HEK293 (cell line): ENCODE results near the gene CAB39.

Experiments used
- FEZF1 ChIP-seq: fragments of 450-650 bp; formaldehyde crosslinking; IDR thresholded peaks from 2 replicates; pipeline ENCODE4 v1.5.1; 2016; ENCODE audit warnings: missing biosample characterization, missing genetic modification characterization
- GFI1B ChIP-seq: fragments of 450-650 bp; formaldehyde crosslinking; IDR thresholded peaks from 2 replicates; pipeline ENCODE4 v1.5.1; 2016; ENCODE audit warnings: missing biosample characterization, missing genetic modification characterization
- GLI2 ChIP-seq: fragments of 450-650 bp; formaldehyde crosslinking; IDR thresholded peaks from 2 replicates; pipeline ENCODE4; 2017; ENCODE audit warnings: missing biosample characterization, missing genetic modification characterization, low read depth, borderline replicate concordance
- HOXD13 ChIP-seq: sonication (generic); formaldehyde crosslinking; IDR thresholded peaks from 2 replicates; pipeline ENCODE4 v1.8.0; 2022; ENCODE audit warnings: missing genetic modification reagents, borderline replicate concordance
- OSR2 ChIP-seq: fragments of 450-650 bp; formaldehyde crosslinking; IDR thresholded peaks from 2 replicates; pipeline ENCODE4 v1.5.1; 2016; ENCODE audit warnings: missing biosample characterization, missing genetic modification characterization
- PRDM1 ChIP-seq: fragments of 450-650 bp; formaldehyde crosslinking; IDR thresholded peaks from 2 replicates; pipeline ENCODE4; 2016; ENCODE audit warnings: missing biosample characterization, missing genetic modification characterization
- PRDM10 ChIP-seq: fragments of 450-650 bp; formaldehyde crosslinking; IDR thresholded peaks from 2 replicates; pipeline ENCODE4 v1.5.1; 2016; ENCODE audit warnings: missing biosample characterization, missing genetic modification characterization
- SP7 ChIP-seq: fragments of 450-650 bp; formaldehyde crosslinking; IDR thresholded peaks from 2 replicates; pipeline ENCODE4 v1.5.1; 2016; ENCODE audit warnings: missing biosample characterization, missing genetic modification characterization
- ZBTB49 ChIP-seq: fragments of 450-650 bp; formaldehyde crosslinking; IDR thresholded peaks from 2 replicates; pipeline ENCODE4 v1.5.1; 2016; ENCODE audit warnings: missing biosample characterization, missing genetic modification characterization, low read depth
- ZFP37 ChIP-seq: fragments of 450-650 bp; formaldehyde crosslinking; IDR thresholded peaks from 2 replicates; pipeline ENCODE4 v1.5.1; 2016; ENCODE audit warnings: missing biosample characterization, missing genetic modification characterization
- ZFP41 ChIP-seq: fragments of 450-650 bp; formaldehyde crosslinking; IDR thresholded peaks from 2 replicates; pipeline ENCODE4 v1.5.1; 2016; ENCODE audit warnings: missing biosample characterization, missing genetic modification characterization, borderline replicate concordance
- ZNF335 ChIP-seq: fragments of 450-650 bp; formaldehyde crosslinking; conservative IDR thresholded peaks from 2 replicates; pipeline ENCODE4 v1.5.1; 2016; ENCODE audit warnings: missing biosample characterization, missing genetic modification characterization
- ZNF366 ChIP-seq: fragments of 450-650 bp; formaldehyde crosslinking; conservative IDR thresholded peaks from 2 replicates; pipeline ENCODE4 v1.5.1; 2016; ENCODE audit warnings: missing biosample characterization, missing genetic modification characterization
- ZNF571 ChIP-seq: fragments of 450-650 bp; formaldehyde crosslinking; IDR thresholded peaks from 2 replicates; pipeline ENCODE4 v1.5.0; 2017; ENCODE audit warnings: missing biosample characterization, missing genetic modification characterization
- ZNF837 ChIP-seq: fragments of 450-650 bp; formaldehyde crosslinking; IDR thresholded peaks from 2 replicates; pipeline ENCODE4 v1.5.1; 2016; ENCODE audit warnings: missing biosample characterization, missing genetic modification characterization
- TF ChIP-seq, protein P1 (sequence below): fragments of 450-650 bp; formaldehyde crosslinking; IDR thresholded peaks from 2 replicates; pipeline ENCODE4 v1.5.1; 2016; ENCODE audit warnings: missing biosample characterization, missing genetic modification characterization, borderline replicate concordance
- TF ChIP-seq, protein P2 (sequence below): fragments of 450-650 bp; formaldehyde crosslinking; IDR thresholded peaks from 2 replicates; pipeline ENCODE4 v1.5.1; 2016; ENCODE audit warnings: missing biosample characterization, missing genetic modification characterization
- TF ChIP-seq, protein P3 (sequence below): fragments of 450-650 bp; formaldehyde crosslinking; IDR thresholded peaks from 2 replicates; pipeline ENCODE4 v1.5.1; 2016; ENCODE audit warnings: missing biosample characterization, missing genetic modification characterization, low read depth
- TF ChIP-seq, protein P4 (sequence below): fragments of 450-650 bp; formaldehyde crosslinking; IDR thresholded peaks from 2 replicates; pipeline ENCODE4 v1.5.1; 2016; ENCODE audit warnings: missing biosample characterization, missing genetic modification characterization

The CAB39 gene

DNA sequence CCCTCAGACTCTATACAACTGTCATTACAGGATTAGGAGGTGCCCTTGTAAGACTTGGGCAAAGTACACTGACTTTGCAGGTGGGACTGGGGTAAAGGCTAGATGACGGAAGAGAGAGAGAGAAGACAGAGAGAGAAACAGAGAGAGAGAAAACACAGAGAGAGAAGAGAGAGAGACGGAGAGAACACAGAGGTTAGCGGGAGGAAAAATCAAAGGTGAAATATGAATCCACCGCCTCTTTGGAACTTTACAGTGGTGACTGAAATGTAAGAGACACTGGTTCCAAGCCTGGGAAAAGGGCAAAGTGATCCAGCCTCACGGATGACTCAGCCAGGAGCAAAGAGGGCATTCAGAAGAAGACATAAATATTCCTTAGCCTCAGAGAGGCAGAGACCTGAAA lies 25.1 kb upstream of the CAB39 start (continued):
- TF ChIP-seq GFI1B (tag by site-specific recombination) (no peak), SP7 (tag by site-specific recombination) (peak; percentile 35), HOXD13 (no peak), ZBTB49 (tag by site-specific recombination) (no peak), OSR2 (no peak), ZFP37 (tag by site-specific recombination) (no peak), PRDM10 (tag by site-specific recombination) (peak; percentile 84), ZNF837 (tag by site-specific recombination) (no peak), ZNF335 (tag by site-specific recombination) (peak; percentile 36; the same call in 1 of the 2 replicates), GLI2 (tag by site-specific recombination) (no peak), PRDM1 (peak; percentile 95), ZFP41 (tag by site-specific recombination) (no peak), ZNF571 (no peak), ZNF366 (tag by site-specific recombination) (peak; percentile 75), FEZF1 (tag by site-specific recombination) (peak; percentile 76)
- TF ChIP-seq, protein P1, sequence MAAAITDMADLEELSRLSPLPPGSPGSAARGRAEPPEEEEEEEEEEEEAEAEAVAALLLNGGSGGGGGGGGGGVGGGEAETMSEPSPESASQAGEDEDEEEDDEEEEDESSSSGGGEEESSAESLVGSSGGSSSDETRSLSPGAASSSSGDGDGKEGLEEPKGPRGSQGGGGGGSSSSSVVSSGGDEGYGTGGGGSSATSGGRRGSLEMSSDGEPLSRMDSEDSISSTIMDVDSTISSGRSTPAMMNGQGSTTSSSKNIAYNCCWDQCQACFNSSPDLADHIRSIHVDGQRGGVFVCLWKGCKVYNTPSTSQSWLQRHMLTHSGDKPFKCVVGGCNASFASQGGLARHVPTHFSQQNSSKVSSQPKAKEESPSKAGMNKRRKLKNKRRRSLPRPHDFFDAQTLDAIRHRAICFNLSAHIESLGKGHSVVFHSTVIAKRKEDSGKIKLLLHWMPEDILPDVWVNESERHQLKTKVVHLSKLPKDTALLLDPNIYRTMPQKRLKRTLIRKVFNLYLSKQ (tag by site-specific recombination), result no peak
- TF ChIP-seq, protein P2, sequence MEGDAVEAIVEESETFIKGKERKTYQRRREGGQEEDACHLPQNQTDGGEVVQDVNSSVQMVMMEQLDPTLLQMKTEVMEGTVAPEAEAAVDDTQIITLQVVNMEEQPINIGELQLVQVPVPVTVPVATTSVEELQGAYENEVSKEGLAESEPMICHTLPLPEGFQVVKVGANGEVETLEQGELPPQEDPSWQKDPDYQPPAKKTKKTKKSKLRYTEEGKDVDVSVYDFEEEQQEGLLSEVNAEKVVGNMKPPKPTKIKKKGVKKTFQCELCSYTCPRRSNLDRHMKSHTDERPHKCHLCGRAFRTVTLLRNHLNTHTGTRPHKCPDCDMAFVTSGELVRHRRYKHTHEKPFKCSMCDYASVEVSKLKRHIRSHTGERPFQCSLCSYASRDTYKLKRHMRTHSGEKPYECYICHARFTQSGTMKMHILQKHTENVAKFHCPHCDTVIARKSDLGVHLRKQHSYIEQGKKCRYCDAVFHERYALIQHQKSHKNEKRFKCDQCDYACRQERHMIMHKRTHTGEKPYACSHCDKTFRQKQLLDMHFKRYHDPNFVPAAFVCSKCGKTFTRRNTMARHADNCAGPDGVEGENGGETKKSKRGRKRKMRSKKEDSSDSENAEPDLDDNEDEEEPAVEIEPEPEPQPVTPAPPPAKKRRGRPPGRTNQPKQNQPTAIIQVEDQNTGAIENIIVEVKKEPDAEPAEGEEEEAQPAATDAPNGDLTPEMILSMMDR (tag by site-specific recombination), result no peak
- TF ChIP-seq, protein P3, sequence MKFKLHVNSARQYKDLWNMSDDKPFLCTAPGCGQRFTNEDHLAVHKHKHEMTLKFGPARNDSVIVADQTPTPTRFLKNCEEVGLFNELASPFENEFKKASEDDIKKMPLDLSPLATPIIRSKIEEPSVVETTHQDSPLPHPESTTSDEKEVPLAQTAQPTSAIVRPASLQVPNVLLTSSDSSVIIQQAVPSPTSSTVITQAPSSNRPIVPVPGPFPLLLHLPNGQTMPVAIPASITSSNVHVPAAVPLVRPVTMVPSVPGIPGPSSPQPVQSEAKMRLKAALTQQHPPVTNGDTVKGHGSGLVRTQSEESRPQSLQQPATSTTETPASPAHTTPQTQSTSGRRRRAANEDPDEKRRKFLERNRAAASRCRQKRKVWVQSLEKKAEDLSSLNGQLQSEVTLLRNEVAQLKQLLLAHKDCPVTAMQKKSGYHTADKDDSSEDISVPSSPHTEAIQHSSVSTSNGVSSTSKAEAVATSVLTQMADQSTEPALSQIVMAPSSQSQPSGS, result no peak
- TF ChIP-seq, protein P4, sequence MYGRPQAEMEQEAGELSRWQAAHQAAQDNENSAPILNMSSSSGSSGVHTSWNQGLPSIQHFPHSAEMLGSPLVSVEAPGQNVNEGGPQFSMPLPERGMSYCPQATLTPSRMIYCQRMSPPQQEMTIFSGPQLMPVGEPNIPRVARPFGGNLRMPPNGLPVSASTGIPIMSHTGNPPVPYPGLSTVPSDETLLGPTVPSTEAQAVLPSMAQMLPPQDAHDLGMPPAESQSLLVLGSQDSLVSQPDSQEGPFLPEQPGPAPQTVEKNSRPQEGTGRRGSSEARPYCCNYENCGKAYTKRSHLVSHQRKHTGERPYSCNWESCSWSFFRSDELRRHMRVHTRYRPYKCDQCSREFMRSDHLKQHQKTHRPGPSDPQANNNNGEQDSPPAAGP (tag by site-specific recombination), result no peak
